ENCODE data around the gene TBRG4.

The TBRG4 gene

DNA sequence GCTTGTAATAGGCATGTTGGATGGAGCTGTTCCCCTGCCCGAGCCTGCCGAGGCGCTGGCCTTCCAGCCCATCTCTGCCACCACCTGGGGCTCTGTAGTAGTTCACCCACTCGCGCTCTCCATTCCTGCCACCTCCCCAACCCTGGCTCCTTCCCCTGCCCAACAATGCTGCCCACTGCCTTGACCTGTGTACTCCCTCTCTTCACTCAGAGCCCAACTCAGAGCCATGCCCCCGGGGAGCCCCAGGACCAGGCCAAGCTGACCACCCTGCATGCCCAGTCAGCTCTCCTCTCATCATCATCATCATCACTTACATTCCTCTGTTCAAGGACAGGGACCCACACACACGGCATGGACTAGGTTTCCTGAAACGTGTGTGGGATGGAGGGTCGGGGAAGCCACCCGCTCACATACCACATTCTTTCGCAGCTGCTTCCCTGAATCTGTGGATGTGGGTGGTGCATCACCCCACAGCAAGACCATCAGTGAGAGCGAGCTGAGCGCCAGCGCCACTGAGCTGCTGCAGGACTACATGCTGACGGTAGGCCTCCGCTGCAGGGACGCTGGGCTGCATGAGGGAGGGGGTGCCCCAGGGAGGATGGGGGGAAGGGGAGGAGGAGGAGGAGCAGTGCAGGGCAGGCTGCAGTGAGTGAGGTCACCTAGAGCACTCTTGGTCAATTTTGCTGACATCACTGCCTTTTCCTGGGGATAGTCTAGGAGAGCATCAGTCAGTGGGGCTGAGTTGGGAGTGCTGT, 38.3 kb downstream of the TBRG4 start:
- no peak for DNase-seq

DNA sequence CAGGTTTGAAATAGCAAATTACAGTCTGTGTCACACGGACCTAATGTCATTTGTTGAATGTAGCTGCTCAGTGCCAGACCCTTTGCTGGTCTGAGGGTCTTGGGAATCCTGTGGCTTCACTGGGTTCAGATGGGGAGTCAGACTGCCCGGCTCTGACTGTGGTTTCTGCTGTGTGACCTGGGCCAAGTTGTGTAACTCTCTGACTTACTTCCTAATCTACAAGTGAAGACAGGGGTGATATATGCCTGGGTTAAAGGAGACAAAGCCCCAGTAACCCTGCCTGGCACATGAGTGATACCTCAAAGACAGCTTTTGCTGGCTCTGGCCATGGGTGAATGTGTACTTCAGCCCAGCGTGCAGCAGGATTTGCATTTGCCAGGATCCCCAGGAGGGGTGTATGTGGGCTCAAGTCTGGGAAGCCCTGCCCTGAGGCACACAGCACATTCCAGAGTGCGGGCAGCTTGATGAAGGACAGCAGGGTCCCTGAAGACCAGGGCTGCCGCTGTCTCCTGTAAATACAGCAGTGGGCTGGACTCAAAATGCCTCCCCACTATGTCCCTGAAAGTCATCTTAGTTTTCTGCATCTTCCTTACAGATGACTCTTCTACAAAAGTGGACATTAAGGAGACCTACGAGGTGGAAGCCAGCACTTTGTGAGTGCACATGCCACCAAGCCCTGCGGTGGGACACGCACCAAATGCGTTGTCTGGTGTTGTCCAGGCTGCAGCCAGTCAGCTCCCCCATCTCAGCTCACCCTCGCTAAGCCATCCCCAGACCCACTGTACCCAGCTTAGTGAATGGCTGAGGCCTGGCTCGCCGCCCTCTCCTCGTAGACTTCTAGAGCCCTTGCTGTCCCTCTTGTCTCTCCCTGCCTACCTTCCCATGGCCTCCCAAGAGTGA, 39.1 kb downstream of the TBRG4 start:
- DNase-seq: no peak

DNA sequence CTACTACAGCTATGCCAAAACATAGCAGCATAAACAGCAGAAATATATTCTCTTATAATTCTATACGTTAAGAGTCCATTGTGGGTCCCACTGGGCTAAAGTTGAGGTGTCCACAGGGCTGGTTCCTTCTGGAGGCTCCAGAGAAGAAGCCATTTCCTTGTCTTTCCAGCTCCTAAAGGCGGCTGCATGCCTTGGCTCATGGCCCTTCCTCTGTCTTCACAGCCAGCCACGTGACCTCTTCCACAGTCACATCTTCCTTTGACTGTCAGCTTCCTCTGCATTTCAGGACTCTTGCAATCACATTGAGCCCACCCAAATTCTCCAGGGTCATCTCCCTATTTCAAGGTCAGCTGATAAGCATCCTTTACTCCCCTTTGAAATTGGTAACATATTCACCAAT, 40.0 kb downstream of the TBRG4 start:
- DNase-seq: no peak

DNA sequence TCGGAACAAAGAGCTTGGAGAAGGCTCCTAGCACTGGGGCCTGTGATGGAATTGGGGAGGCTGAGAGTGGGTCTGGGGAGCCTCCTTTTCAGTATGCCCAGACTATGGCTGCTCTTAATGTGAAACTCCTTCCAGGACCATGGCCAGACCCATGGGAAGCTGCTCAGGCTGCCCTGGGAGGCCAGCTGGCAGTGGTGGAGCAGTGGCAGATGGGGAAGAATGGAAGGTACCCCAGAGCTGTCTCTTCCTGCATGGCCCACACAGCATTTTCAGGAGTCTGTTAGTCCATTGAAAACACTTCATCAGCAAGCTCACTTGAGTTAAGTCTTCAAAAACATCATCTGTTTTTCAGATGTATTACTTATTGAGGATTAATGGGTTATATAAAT, 41.2 kb downstream of the TBRG4 start:
- no peak for DNase-seq

DNA sequence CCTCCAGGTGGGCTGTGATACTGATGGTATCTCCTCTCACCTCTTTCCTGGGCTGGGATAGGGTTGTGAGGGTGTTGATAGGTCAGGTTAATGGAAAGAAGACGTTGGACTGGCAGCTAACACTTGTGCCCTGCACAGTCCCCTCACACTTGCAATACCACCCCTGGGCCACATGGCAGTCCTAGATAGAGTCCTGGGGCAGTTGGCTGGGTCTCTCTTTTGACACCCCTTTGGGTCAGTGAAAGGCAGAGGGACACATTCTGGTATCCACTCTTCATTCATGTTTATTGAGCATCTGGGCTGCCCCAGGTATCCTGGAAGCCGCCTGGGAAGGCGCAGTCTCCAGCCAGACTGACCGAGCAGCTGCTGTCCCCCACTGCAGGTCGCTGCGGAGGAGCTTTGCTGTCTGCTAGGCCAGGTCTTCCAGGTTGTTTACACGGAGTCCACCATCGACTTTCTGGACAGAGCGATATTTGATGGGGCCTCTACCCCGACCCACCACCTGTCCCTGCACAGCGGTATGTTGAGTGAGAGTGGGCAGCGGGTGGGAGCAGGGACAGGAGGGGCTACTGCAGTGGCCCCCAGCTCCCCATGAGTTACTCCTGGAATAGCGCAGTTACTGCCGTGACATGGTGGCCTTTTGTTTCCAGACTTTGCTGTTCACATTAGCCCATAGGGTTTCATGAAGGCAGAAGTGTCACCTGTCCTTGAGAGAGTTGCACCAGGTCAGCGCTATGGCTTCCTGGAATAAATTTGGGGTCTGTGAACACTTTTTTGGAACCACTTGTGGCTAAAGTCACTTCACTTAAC, 41.8 kb downstream of the TBRG4 start:
- DNase-seq: no peak

DNA sequence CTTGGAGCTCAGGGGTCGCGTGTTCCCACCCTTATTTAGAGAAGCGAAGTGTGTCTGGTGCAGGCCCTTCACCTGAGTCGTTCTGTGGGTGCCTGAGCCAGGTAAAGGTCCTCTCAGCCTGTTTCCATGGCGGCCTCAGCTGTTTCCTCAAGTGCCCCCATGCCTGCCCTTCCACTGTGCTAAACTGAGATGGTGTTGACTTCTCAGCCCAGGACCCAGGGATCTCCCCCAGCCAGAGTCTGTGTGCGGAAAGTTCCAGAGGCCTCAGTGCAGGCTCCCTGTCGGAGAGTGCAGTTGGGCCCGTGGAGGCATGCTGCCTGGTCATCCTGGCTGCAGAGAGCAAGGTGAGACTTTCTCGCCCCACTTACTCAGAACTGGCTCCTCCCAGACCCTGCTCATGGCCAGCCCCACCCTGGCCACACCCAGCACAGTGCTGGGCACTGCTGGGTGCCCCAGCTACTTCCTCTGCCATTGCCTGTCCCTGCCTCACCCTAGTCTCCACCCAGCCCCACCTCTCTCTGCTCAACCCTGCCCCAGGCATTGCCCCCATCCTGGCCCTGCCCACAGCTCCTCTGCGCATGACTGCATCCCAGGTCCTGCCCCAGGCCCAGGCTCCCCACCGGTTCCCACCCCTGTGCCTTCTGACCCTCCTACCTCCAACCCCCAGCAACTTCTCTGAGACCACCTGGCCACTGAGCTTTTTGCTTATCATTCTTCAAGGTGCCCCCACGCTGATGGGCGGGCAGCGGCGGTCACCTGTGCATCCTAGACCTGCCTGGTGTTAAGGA, 43.1 kb downstream of the TBRG4 start:
- no peak for DNase-seq

DNA sequence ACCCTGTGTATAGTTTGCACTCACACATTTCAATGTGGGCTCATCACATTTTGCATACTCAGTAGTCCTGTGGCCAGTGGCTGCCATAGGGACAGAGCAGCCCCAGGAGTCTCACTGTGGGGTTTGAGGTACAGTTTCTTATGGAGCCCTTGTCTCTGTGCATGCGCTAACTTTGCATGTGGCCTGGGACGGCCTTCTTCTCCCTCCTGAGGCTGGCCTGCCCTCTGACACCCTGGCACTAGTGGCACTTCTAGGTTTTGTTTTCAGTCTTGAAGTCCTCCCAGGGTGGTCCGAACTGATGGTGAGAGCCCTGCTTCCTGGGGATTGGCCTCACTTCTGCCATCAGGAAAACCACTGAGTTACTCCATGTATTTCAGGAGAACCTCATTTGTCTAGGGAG, 43.9 kb downstream of the TBRG4 start:
- no peak for DNase-seq

DNA sequence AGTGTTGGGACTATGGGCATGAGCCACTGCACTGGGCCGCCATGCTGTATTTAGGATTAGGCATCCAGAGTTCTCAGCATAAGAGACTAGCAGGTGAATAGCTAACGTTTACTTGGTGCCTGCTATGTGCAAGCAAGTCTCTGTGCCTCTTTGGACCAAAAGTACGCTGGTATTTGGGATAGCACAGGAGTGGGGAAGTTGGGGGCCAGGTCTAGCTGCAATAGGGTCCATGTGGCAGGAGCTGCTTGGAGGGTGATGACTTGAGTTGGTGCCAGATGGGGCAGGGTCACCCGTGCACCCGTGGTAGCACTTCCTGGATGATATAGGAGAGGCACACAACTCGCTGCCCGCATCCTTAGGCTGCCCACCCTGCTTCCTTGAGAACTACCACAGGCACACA, 45.1 kb downstream of the TBRG4 start:
- DNase-seq: no peak

DNA sequence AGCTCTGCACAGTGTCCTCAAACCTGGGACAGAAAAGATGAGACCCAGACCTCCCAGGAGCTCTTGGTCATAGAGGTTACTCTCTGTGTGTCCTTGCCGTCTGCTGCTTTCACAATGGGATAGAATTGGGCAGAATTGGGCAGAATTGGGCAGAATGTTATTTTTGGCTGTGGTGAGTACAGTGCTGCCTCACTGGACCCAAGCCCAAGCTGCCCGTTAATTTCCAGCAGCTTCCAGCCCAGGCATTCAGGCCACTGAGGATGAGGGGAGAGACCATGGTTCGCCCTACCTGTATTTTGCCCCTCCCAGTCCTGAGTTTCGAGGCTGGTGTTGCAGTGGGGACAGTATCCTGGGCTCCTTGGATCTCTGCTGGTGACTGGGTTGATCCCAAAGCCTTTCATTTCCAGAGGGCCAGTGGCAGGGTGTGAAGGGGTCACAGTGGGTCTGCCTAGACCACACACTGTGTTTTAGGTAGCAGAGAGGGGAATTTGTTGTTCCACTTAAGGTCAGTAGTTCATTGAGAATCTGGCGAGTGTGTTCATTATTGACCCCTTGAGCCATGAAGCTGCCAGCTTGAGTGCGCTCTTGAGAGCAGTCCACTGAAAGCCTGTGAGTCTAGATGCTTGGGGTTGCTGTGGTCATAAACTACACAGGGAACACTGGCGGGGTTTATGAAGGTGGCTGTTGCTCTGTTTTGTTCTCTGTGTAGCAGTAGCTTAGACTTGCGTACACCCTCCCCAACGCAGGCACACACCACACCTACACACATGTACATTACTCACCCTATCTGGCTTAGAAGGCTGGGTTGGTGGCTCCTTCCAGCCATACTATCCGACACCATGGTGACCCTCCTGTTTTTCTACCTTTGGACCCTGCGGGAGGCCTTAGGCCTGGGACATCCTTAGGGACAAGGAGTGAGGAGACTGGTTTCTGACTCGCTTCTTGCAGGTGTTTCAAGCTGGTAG, 46.2 kb downstream of the TBRG4 start:
- no peak for DNase-seq

DNA sequence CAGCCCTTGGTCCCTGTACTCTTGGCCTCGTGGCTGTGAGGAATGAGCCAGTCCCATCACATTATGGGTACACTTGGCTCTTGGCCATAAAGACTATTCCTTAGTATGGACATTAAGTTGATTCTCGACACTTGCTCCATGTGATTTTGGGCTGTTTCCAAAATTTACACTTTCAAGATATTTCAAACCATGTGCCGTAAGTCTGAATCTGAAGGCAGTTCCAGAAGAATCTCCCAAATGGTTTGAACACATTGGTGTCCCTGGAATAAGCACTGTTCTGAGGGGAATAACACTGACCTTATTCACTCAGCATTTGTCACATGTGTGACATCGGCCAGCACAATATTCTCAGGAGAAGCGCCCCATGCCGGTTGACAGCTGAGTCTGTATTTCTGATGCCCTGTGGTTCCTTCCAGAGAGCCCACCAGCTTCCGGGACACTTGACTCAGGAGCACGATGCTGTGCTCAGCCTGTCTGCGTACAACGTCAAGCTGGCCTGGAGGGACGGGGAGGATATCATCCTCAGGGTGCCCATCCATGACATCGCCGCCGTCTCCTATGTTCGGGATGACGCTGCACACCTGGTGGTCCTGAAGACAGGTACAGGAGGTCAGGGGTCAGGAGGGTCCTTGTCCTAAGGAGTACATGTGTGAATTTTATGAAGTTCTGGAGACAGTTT, 47.3 kb downstream of the TBRG4 start:
- DNase-seq: no peak

DNA sequence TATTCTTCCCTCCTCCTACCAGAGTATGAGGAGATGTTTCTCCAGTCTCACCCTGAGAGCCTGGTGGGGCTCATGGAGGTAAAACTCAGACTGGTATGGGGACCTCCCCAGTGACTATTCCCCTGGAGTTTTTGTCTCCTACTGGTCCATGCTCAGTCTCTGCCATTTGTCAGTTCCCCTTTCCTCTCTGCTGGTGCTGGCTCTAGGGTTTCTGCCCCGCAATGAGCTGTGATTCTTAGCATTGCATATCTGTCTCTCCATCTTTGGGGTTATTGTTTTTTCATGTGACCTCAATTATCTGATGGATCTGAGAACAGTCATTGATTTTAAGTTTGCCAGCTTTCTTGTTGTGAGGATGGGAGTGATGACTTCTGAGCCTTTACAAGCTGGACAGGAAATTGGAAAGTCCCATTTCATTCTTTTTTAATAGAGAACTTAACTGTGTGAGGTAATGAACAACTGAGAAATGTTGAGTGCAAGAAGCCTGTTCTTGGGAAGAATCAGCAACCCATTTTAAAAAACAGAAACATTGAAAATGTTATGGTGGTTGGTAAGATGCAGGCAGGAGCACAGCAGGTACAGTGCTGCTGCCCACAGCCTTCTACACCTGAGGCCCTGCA, 49.6 kb downstream of the TBRG4 start:
- no peak for DNase-seq

DNA sequence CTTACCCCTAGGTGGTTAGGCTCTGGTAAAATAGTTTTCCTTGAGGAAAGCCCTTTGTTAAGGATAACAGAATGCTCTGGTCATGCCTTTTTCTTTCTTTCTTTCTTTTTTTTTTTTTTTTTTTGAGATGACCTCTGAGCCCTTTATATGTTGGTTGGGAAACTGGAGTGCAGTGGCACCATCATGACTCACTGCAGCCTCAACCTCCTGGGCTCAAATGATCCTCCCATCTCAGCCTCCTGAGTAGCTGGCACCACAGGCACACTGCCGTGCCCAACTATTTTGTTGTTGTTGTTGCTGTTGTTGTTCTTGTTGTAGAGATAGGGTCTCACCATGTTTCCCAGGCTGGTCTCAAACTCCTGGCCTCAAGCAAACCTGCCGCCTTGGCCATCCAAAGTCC, 50.1 kb downstream of the TBRG4 start:
- DNase-seq: no peak

DNA sequence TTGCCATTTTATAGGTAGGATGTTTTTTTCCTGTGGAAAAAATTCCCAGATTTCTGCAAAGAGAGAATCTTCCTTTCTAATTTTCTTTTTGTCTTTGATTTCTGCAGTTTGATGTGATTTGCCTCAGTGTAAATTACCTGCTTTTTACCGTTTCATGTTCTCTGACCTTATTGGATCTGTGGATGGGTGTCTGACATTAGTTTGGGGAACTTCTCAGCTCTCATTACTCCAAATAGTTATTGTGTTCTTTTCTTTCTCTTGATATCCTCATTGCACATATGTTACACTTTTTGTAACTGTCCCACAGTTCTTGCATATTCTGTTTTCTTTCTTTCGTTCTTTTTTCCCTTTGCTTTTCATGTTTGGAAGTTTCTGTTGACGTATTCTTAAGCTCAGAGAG, 51.2 kb downstream of the TBRG4 start:
- no peak for DNase-seq

DNA sequence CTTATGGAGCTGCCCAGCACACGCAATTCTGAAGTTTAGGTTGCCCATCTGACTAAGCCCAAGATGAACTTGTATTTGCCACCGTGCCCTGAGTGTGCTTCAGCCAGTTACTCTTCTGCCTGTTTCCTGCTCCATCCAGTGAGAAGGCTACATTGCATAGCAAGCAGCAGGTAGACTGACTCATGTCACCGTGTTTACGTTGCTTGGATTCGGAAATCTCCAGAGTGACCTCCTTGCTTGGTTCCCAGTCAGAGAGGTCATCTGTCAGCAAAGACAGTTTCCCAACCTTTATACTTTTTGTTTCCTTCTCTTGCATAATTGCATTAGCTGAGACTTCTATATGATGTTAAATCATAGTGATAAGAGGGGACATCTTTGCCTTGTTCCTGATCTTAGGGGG, 53.6 kb downstream of the TBRG4 start:
- DNase-seq: no peak

DNA sequence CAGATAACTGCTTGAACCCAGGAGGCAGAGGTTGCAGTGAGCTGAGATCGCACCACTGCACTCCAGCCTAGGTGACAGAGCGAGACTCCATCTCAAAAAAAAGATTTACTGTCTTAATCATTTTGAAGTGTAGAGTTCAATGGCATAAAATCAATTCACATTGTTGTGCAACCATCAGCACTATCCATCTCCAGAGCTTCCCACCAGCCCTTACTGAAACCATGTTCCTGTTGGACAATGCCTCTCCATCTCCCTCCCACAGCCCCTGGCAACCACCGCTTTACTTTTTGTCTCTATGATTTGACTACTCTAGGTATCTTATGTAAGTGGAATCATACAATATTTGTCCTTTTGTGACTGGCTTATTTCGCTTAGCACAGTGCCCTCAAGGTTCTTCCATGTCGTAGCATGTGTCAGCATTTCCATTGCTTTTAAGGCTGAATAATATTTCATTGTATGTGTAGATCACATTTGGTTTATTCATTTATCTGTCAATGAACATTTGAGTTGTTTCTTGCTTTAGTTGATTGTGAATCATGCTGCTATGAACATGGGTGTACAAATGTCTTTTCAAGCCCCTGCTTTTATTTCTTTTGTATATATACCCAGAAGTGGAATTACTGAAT, 55.8 kb downstream of the TBRG4 start:
- no peak for DNase-seq

DNA sequence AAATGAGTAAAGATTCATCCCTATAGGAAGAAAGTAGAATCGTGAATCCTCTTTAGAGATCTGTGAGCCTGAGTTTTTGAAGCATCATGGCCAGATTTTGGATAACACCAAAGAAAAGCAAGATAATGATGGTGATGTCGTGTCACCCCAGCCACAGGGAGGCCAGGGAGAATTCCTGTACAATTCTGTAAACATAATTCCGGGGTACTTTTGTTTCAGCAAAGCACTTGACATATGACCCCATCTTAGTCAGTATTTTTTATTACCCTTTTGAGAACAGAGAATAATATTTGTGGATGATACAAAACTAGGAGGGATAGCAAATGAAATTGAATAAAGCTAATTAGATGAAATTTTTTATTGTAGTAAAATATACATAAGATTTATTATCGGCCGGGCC, 56.5 kb downstream of the TBRG4 start:
- no peak for DNase-seq

DNA sequence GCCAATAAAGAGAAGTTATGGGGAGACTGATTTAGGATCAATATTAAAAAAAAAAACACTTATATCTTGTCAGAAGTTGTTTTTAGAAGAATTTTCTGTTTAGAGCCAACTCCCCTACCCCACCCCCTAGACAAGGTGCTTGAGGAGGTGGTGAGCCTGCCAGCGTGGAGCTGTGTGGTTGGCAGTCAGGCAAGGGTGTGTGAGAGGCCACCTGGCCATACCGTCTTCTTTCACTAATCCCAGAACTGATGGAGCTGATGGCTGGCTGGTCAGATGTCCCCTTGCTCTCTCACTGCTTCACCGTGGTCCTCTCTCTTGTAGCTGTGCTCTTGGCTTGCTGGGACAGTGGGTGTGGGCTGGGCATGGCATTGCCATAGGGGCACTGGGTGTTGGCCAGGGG, 57.1 kb downstream of the TBRG4 start:
- no peak for DNase-seq

DNA sequence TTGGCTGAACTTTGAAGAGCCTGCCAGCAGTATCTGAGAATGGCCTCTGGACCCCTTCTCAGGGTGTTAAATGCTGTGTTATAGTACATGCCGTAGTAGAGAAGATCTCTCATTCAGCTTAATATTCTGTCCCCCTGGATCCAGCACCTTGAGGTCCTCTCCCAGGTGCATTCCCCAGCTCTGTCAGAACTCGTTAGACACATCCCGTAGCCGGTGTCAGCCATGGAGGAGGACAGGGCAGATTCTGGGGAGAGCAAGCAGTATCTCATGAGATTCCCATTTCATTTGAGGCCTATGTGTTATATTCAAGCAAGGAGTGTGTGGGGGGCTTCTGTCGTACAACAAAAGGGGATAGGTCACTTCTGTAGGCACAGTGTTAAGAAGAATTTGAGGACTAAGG, 57.6 kb downstream of the TBRG4 start:
- DNase-seq: no peak

DNA sequence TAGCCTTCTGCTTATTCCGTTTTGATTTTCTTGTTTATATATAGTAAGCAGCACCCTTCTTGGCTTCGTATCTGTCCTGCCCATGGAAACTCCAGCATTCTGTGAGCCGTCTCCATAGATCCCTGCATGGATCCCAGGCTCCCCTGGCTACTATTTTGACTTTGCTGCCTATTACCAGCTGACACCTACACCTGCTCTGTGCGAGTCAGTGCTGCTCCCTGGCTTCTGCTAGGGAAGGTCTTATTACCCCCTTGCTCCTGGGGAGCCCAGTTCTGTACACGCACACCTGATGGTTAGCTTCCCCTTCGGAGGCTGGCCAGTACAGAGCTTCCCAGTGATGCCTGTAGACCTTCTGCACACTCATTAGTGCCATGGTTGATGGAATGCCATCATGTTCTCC, 58.1 kb downstream of the TBRG4 start:
- DNase-seq: no peak

DNA sequence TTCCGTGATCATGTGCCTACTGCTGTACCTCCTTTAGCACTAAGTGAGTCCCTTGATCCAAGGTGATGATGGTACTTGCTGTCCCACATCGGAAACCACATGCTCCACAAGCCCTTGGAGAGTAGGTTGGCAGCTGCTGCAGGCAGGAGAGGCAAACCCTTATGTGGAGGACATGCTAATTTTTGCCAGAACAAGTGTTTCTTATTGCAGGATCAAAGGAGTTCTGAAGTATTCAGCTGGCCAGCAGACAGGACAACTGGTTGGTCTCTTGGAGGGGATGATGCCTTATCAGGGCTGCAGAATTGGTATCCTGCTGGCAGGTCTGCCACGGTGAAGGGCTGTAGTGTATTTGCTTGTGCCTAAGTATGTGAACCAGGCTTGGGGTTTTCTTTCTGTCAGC, 59.5 kb downstream of the TBRG4 start:
- no peak for DNase-seq
